GM21723 (cell line): ENCODE results near the gene CD6.

Source experiments
- ATAC-seq: cut with Tn5 transposase; IDR thresholded peaks from one replicate; pipeline ENCODE4 v1.9.1; 2021; ENCODE audit warnings: mild to moderate bottlenecking, moderate library complexity; ENCODE audit not compliant: unreplicated experiment

Gene CD6

DNA sequence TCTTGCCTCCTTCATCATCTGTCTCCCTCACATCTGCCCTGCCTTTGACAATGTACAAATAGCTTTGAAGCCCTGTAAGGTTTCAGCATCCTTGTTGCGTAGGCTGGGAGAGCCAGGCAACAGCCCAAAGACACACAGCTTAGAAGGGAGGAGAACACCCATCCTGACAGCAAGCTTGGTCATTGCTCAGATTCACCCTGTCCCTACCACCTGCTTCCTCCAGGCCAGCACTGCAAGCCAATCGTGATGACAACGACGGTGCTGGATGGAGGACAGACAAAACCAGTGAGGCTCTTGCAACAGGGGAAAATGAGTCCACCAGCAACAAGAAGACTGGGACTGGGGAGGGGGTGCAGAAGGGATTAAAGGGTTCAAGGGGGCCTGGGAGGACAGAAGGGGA, 97.9 kb downstream of the CD6 start:
- no peak for ATAC-seq
